HG02973 (cell line): ENCODE data around the gene DSG1.
"Not testable (repeated sequence)": the region's sequence is repeated elsewhere in the genome, so short reads cannot be mapped to it uniquely, and the experiment has no call there.

ENCODE experiments used
- ATAC-seq: cut with Tn5 transposase; IDR thresholded peaks from one replicate; pipeline ENCODE4 v1.9.1; 2021; ENCODE audit warnings: moderate library complexity; ENCODE audit not compliant: unreplicated experiment

Gene DSG1

GRCh38 chr18:31329787-31330438 is 12.0 kb downstream of the DSG1 start:
- ATAC-seq = no peak

GRCh38 chr18:31343454-31343853 is 25.5 kb downstream of the DSG1 start:
- no peak for ATAC-seq

- ATAC-seq = not testable (repeated sequence)
These were observed 35.4 kb downstream of the DSG1 start for GRCh38 chr18:31353336-31353735.

- ATAC-seq = no peak
These were observed 37.0 kb downstream of the DSG1 start for GRCh38 chr18:31354990-31355389.

GRCh38 chr18:31356025-31356424 is 38.1 kb downstream of the DSG1 start:
- ATAC-seq = no peak

GRCh38 chr18:31364190-31364589 is 46.2 kb downstream of the DSG1 start:
- no peak for ATAC-seq

GRCh38 chr18:31369478-31369877 is 51.5 kb downstream of the DSG1 start:
- no peak for ATAC-seq

GRCh38 chr18:31371989-31372388 is 54.0 kb downstream of the DSG1 start:
- ATAC-seq = no peak

GRCh38 chr18:31373641-31374040 is 55.7 kb downstream of the DSG1 start:
- no peak for ATAC-seq

- ATAC-seq = no peak
These were observed 58.5 kb downstream of the DSG1 start, which contains the start of gene DSG4 for GRCh38 chr18:31376477-31376876. Gene DSG4 (plus strand): TSS chr18:31376777. CDS start chr18:31376912, 135 bp downstream.

- no peak for ATAC-seq
These were observed 63.0 kb downstream of the DSG1 start for GRCh38 chr18:31380912-31381311.

- no peak for ATAC-seq
These were observed 64.1 kb downstream of the DSG1 start for GRCh38 chr18:31382107-31382506.

GRCh38 chr18:31386741-31387140 is 68.8 kb downstream of the DSG1 start:
- no peak for ATAC-seq

GRCh38 chr18:31393286-31393685 is 75.3 kb downstream of the DSG1 start:
- no peak for ATAC-seq

- ATAC-seq = no peak
These were observed 79.0 kb downstream of the DSG1 start for GRCh38 chr18:31396796-31397612.

- ATAC-seq = no peak
These were observed 80.2 kb downstream of the DSG1 start for GRCh38 chr18:31398191-31398590.

- ATAC-seq = no peak
These were observed 81.5 kb downstream of the DSG1 start for GRCh38 chr18:31399306-31400032.

- ATAC-seq = no peak
These were observed 83.4 kb downstream of the DSG1 start for GRCh38 chr18:31401156-31402025.

- ATAC-seq = no peak
These were observed 84.0 kb downstream of the DSG1 start for GRCh38 chr18:31402026-31402373.

GRCh38 chr18:31403409-31403808 is 85.4 kb downstream of the DSG1 start:
- no peak for ATAC-seq
